Activated T-cell treated with anti-CD3 and anti-CD28 coated beads for 4 hours (primary cell): ENCODE data around the gene CLDN1.

Source experiments
- DNase-seq: peaks from one replicate; pipeline ENCODE4 v3.0.0-alpha.2; 2020

Gene CLDN1

GRCh38 chr3:190330936-190331734 lies 8.9 kb upstream of the CLDN1 start:
- no peak for DNase-seq

DNA sequence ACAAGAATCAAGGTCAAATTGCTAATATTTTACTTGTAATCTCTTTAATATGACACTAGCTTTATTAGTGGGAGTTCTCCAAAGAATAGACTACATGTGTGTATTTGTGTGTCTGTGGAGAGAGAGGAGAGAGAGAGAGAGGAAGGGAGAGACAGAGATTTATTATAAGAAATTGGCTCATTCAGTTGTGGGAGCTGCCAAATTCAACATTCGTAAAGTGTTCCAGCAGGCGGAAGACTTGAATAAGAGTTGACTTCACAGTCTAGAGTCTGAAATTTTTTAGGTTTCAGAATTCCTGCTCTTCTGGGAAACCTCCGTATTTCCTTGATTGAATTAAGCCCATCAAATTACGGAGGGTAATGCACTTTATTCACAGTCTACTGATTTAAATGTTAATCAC lies 4.7 kb upstream of the CLDN1 start:
- DNase-seq: no peak

- no peak for DNase-seq
Measured at GRCh38 chr3:190326361-190326760, 4.1 kb upstream of the CLDN1 start.

GRCh38 chr3:190325923-190326322 lies 3.7 kb upstream of the CLDN1 start:
- DNase-seq: no peak

GRCh38 chr3:190323246-190323626 lies 990 bp upstream of the CLDN1 start:
- no peak for DNase-seq

DNA sequence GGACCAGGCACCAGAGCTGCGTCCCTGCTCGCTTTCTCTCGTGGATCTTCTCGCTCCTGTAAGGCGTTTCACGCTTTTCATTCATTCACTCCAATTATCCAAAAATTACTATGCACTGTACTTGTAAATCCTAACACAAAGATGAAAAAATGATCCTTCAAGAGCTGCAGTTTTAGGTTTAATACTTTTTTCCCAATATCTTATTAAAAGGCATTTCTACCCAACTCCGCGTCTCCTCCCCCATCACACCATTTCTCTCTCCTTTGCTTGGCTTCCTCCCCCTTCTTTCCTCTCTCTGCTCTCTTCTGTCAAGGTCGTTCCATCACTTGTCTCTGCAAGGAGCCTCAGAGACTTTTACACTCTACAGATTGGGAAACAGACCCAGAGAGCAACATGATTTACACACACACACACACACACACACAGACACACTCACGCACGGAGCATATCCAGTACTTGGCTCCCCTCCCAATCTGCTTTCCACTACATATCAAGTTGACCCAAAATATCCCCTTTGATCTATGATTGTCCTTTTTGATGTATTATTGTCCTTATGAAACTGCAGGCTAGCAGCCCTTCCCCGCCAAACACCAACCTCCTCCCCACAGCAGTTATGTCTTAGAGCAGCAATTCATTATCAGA lies 479 bp upstream of the CLDN1 start:
- no peak for DNase-seq

DNA sequence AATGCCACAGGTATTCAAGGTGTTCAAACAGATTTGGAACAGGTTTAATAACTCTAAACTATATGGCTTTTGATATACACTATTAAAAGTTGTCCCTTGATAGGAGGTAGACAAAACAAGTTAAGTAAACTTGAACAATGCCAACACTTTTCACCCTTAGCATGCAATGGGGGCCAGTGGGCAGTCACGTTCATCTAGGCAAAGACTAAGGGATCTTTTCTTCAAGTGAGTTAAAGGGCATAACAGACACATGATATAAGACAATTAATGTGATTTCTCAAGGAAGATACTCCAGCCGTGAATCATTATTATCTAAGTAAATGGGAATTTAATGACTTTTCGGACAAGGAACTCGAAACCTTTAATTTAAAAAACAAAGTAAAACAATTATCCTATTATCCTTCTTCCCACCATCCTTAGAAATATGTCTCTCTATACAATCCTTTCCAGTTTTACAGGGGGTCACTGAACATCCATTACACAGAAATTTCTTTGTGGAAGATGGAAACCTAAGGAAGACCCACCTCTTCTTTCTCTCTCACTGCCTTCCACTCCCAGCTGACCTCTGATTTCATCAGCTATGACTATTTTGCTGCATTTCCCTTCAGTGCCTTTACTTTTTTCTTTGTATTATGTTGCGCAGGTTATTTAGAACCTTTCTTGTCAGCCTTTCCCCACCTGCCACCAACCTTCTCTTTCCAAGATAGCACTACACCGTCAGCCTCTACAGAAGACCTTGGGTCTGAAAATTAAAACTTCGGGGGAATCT lies 1.5 kb downstream of the CLDN1 start:
- DNase-seq: no peak

DNA sequence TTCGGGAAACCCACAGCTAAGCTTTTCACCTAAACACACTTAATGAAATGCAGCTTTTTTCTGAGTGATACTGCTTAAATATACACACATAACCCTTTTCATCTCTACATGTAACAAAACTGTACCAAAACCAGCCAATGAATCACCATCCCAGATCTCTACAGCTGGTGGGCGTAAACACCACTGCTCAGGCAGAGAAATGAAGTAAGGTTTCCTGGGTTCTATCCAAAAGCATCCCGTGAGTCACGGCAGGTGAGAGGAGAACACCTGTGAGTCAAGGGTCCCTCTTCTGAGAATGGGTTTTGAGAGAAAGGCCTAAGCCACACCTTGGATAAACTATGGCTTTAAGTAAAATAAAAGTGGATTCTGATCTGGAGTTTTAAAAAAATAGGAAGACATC lies 2.6 kb downstream of the CLDN1 start:
- peak; percentile 42 for DNase-seq

DNA sequence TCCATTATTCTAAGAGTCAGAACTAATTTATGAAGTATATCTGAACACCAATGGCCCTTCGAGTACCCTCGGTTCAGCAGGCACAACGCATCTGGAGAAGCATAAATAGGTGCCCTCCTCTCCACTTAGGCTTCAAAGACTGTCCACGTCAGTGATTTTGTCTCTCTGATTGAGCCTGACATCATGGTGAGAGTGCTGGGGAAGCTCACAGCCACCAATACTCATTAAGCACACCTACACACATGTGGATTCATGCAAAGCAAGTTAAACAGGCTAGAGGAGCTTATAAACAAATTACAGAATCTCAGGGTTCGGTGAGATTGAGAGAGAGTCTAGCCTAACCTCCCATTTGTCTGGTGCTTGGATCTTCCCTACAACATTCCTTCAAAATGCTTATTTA lies 3.6 kb downstream of the CLDN1 start:
- DNase-seq: no peak

- no peak for DNase-seq
Measured at GRCh38 chr3:190314741-190315140, 7.5 kb downstream of the CLDN1 start.

DNA sequence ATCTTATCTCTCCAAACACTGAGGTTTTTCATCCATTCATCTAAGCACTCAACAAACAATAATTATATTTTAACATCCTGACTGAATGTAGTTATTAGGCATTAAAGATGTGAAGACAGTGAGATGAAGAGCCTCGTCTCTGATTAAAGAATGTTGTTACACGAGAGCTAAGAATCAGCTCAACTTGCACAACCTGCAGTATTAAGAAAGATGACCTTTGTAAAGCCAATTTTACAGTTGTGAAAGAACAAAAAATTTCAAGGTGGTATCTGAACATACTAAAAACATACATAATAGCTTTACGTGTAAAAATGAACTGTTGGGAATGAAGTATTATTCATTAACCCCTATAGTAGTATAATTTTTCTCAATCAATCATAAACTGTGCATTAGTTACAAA lies 12.8 kb downstream of the CLDN1 start:
- no peak for DNase-seq

DNA sequence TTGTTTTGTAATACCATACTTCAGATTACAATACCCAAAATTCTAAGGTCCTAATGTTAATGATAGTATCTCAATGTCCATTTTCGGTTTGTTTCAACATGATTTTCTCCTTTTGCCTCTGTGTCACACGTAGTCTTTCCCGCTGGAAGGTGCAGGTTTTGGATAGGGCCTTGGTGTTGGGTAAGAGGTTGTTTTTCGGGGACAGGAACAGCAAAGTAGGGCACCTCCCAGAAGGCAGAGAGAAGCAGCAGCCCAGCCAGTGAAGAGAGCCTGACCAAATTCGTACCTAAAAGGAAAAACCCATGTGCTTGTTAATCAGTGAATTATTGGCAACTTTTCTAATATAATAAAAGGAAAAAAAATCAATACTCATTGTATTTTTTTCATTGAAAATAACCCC lies 14.1 kb downstream of the CLDN1 start:
- no peak for DNase-seq

GRCh38 chr3:190307164-190307545 lies 15.1 kb downstream of the CLDN1 start:
- DNase-seq: no peak

DNA sequence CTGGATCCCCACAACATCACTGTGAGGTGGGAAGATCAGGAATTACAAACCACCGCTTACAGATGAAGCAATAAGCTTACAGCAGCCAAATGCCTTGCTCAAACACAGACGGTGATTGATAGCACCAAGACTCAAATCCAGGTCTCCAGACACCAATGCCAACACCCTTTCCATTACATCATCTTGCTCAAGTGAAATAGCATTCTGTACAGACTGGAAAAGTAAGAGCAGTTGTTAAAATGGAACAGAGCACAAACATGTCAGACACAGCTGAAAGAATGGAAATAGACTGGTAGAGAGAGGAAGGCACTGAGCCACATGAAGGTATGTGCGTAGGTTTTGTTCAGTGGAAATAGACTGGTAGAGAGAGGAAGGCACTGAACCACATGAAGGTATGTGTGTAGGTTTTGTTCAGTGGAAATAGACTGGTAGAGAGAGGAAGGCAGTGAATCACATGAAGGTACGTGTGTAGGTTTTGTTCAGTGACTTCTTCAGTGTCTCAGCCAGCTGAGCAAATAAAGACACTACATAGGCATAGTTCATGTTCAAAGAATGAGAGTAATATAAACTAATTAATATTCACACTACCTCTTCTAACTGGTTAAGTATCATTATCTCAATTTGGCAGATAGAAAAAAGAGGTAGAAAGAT lies 15.6 kb downstream of the CLDN1 start:
- no peak for DNase-seq

GRCh38 chr3:190306026-190306425 lies 16.2 kb downstream of the CLDN1 start:
- no peak for DNase-seq

- no peak for DNase-seq
Measured at GRCh38 chr3:190305406-190305805, 16.8 kb downstream of the CLDN1 start.

GRCh38 chr3:190303884-190304283 lies 18.4 kb downstream of the CLDN1 start:
- no peak for DNase-seq

GRCh38 chr3:190302212-190302867 lies 19.9 kb downstream of the CLDN1 start:
- no peak for DNase-seq

GRCh38 chr3:190301591-190301990 lies 20.7 kb downstream of the CLDN1 start:
- no peak for DNase-seq

DNA sequence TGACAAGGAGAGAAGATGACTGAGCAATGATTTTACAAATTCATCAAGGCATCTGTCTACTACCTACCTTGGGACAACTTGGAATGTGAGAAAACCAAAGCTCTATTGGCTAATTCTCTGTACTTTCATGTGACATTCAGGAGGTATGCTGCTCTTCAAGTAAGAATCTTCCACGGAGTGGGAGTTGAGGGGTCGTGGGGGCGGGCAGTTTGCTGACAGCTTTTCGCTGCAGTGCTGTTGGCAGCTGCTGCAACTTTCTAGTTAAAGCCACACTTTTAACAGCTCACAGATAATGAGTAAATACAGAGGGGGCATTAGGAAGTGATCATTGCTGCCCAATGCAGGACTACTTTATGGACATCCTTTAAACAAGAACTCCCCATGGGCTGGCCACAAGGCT lies 22.3 kb downstream of the CLDN1 start:
- no peak for DNase-seq

DNA sequence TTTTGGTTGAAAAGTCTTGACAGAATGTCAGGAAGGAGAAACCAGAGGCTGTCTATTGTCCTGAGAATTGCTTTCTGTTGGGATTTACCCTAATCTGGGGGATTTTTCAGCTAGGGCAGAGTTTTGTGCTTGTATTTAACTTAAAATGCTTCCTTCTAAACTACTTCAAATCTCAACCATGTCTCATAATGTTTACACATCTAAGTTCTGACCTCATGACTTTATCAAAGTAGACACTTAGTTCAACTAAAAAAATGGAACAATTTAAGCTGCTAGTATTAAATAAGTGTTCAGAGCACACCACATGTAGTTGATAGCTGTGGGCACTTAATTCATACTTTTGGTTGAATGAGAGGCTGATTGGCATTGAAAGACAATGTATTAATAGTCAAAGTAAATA lies 28.2 kb downstream of the CLDN1 start:
- DNase-seq: no peak

DNA sequence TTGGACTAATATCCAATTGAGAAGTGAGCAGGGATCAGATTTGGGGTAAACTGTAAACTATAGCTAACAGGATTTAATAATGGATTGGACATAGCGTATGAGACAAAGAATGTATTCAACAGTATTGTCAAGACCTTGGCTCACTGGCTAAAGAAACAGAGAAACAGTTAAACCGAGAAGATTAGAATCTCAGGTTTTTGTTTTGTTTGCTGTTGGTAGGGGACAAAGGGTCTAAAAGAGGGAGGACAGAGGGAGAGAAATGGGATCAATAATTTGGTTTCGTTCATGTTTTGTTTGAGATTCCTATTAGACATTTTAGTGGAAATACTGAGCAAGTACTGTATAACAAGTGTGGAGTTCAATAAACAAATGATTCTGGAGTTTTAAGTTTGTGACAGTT lies 28.6 kb downstream of the CLDN1 start:
- no peak for DNase-seq

- DNase-seq: no peak
Measured at GRCh38 chr3:190291994-190292584, 30.2 kb downstream of the CLDN1 start.
